Measurements from ENCODE around the gene DDX31. TPM values are rescaled to one million over a fixed set of nuclear protein-coding genes. Genes with fewer than 3 reads are reported as not detected.

The DDX31 gene
- total and polyA plus RNA-seq, 7 donors = 5.5 to 12.4 (median 8.6) TPM

DNA sequence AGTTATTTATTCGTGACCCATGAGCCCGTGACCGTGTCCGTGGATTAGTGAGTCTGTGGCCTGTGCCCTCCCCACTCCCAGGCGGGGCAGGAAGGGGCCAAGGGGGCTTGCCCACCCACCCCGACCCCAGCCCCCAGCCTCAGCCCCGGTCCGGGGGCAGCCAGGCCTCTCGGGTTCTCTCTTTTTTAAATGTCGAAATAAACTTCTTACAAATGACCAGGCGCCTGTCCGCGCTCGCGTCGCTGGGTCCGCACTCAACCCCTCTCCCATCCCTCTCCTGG, 79.8 kb downstream of the DDX31 start:
- ATAC-seq (no peak), DNase-seq (no peak)
- Histone ChIP-seq H3K36me3 (ENCODE audit: insufficient read depth in 1 of 2, low read depth in 1 of 2) (peaks cover 4 to 19% of the 10 kb centered on the region in 2 donors), H3K9me3 (no peaks in the 10 kb centered on the region), H3K27ac (no peak overlapping the region), H3K4me3 (no peak overlapping the region), H3K4me1 (no peaks in the 10 kb centered on the region), H3K27me3 (ENCODE audit: insufficient read depth in 3 of 3, low read length in 2 of 3) (peaks cover 0 to 85% (median 39%) of the 10 kb centered on the region in 3 donors)
- intact Hi-C loops (cut with DNase I) = no loop called here
- TF ChIP-seq, protein P1, sequence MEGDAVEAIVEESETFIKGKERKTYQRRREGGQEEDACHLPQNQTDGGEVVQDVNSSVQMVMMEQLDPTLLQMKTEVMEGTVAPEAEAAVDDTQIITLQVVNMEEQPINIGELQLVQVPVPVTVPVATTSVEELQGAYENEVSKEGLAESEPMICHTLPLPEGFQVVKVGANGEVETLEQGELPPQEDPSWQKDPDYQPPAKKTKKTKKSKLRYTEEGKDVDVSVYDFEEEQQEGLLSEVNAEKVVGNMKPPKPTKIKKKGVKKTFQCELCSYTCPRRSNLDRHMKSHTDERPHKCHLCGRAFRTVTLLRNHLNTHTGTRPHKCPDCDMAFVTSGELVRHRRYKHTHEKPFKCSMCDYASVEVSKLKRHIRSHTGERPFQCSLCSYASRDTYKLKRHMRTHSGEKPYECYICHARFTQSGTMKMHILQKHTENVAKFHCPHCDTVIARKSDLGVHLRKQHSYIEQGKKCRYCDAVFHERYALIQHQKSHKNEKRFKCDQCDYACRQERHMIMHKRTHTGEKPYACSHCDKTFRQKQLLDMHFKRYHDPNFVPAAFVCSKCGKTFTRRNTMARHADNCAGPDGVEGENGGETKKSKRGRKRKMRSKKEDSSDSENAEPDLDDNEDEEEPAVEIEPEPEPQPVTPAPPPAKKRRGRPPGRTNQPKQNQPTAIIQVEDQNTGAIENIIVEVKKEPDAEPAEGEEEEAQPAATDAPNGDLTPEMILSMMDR (IDR thresholded peaks at IDR 0.05) = no peak
- WGBS, 3 donors = 1 to 2% (median 2%) methylated on average over 17 of the region's 17 CpGs

DNA sequence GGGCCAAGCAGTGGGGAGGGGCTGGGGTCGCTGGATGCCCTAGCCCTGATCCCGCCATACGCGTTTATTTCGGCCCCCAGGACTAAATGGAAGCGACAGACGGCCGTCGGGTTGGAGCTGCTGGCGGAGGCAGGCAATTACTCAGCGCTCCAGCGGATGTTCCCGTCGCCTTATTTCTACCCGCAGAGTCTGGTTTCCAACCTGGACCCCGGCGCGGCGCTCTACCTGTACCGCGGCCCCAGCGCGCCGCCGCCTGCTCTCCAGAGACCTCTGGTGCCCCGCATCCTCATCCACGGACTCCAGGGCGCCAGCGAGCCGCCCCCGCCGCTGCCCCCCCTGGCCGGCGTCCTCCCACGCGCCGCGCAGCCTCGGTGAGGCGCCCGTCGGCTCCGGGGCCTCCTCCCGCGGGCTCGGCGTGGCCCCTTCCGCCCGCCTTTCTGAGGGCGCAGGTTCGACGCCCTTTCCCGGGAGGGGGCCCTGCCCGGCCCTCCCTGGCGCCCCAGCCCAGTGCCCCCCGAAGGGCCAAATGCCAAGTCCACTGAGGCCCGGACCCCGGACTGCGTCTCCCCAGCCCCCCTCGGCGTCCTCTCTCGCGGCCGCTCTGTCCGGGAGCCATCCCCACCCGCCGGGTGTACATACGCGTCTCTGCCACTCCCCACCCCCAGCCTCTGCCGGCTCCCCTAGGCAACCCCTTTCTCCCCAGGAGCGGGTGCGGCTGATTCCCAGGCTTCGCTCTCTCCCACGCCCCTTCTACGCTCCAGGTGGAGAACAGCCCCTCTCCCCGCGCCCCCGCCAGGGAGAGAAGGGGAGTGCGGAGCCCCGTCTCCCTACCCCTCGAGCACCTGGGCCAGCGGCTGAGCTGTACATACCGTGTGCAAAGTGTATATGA, 80.4 kb downstream of the DDX31 start:
- WGBS, 3 donors = 2 to 5% (median 2%) methylated on average over 38 to 83 of the region's 83 CpGs
- ATAC-seq = no peak

DNA sequence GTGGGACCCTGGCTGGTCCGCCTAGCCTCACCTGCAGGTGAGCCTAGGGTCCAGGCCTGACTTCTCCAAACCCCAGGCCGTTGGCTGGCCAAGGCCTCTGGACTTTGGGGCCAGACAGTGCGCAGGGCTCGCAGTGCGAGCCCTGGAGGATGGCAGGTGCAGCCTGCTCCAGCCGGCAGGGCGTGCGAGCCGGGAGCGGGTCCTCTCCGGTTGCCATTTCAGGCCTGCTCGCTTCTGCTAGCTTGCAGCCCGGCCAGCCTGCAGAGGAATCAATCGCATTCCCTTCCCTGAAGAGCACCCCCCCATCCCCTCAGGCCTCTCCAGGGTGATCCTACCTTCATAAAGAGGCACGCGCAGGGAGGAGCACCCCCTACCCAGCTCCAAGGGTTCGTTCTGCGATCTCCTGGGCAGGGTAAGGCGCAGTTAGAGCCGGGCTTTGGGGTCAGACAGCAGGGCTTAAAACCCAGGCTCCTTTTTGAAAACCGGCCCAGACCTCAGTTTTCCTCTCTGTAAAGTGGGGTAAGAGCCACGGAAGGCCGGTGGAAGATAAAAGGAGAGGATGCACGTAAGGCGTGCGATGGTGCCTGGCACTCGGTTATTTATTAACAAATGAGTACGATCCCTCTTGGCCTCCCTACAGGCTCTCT, 81.2 kb downstream of the DDX31 start:
- Histone ChIP-seq H3K4me3 (no peak overlapping the region), H3K4me1 (no peaks in the 10 kb centered on the region), H3K36me3 (ENCODE audit: insufficient read depth in 1 of 2, low read depth in 1 of 2) (peaks cover 0 to 7% of the 10 kb centered on the region in 2 donors), H3K27ac (no peak overlapping the region), H3K9me3 (no peaks in the 10 kb centered on the region), H3K27me3 (ENCODE audit: insufficient read depth in 3 of 3, low read length in 2 of 3) (peaks cover 0 to 98% (median 47%) of the 10 kb centered on the region in 3 donors)
- TF ChIP-seq, protein P1 (IDR thresholded peaks at IDR 0.05) = no peak
- WGBS, 3 donors = 6 to 11% (median 7%) methylated on average over 28 of the region's 28 CpGs
- DNase-seq (peak in 1 of 2 donors; percentile 36), ATAC-seq (no peak)
- intact Hi-C loops (cut with DNase I) = no loop called here

More for the DNA sequence above, 80.4 kb downstream of the DDX31 start:
- TF ChIP-seq, protein P1 (IDR thresholded peaks at IDR 0.05) = no peak
- H3K27me3 ChIP-seq (ENCODE audit: insufficient read depth in 3 of 3, low read length in 2 of 3) = peaks cover 0 to 91% (median 45%) of the 10 kb centered on the region in 3 donors
- H3K27ac ChIP-seq = no peak overlapping the region
- H3K4me3 ChIP-seq = no peak overlapping the region
- H3K9me3 ChIP-seq = no peaks in the 10 kb centered on the region
- DNase-seq = peak in 1 of 2 donors; percentile 33
- intact Hi-C loops (cut with DNase I) = no loop called here
- H3K36me3 ChIP-seq (ENCODE audit: insufficient read depth in 1 of 2, low read depth in 1 of 2) = peaks cover 1 to 13% of the 10 kb centered on the region in 2 donors
- no peaks in the 10 kb centered on the region for H3K4me1 ChIP-seq

DNA sequence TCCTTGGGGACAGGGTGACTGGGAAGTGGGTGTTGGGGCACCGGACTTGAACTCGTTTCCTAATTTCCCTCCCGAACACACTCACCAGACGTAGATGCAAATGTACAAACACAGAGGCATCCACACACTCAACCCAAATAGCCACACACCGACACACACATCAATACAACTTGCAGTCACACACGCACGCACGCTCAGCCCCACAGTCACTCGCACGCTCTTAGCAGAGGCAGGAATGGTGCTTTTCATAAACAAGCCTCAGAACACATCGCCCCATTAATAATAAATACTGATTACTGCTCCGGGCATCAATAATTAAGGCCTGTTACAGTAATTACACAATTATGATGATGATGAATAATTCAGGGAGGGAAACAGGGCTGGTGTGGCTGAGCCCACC, 81.7 kb downstream of the DDX31 start:
- no peaks in the 10 kb centered on the region for H3K4me1 ChIP-seq
- H3K4me3 ChIP-seq = no peak overlapping the region
- H3K36me3 ChIP-seq (ENCODE audit: insufficient read depth in 1 of 2, low read depth in 1 of 2) = peaks cover 0 to 2% of the 10 kb centered on the region in 2 donors
- no peak for DNase-seq
- H3K27ac ChIP-seq = no peak overlapping the region
- WGBS, 3 donors = 21 to 35% (median 24%) methylated on average over 12 of the region's 12 CpGs
- no peaks in the 10 kb centered on the region for H3K9me3 ChIP-seq
- ATAC-seq = no peak
- H3K27me3 ChIP-seq (ENCODE audit: insufficient read depth in 3 of 3, low read length in 2 of 3) = peaks cover 0 to 100% (median 47%) of the 10 kb centered on the region in 3 donors
- TF ChIP-seq, protein P1 (IDR thresholded peaks at IDR 0.05) = no peak
- intact Hi-C loops (cut with DNase I) = no loop called here
